GM12801 (cell line): ENCODE measurements around the gene CCT2.

Source experiments
- CTCF ChIP-seq: IDR thresholded peaks from one replicate; pipeline ENCODE4 v1.5.1; 2011; ENCODE audit warnings: control low read depth; ENCODE audit not compliant: insufficient read length; ENCODE audit errors: extremely low read depth

The CCT2 gene

GRCh38 chr12:69623970-69624369 lies 38.7 kb downstream of the CCT2 start:
- TF ChIP-seq CTCF: no peak

- no peak for TF ChIP-seq CTCF
These were observed 42.2 kb downstream of the CCT2 start for GRCh38 chr12:69627501-69627900.

GRCh38 chr12:69630191-69630590 lies 44.9 kb downstream of the CCT2 start:
- TF ChIP-seq CTCF: no peak

- TF ChIP-seq CTCF: no peak
These were observed 47.8 kb downstream of the CCT2 start for GRCh38 chr12:69633061-69633460.

- TF ChIP-seq CTCF: no peak
These were observed 54.2 kb downstream of the CCT2 start for GRCh38 chr12:69639400-69640016.

GRCh38 chr12:69641546-69641945 lies 56.3 kb downstream of the CCT2 start:
- TF ChIP-seq CTCF: no peak

GRCh38 chr12:69642531-69642930 lies 57.3 kb downstream of the CCT2 start:
- TF ChIP-seq CTCF: no peak
